WTC11 (cell line): ENCODE results near the gene TBX15. TPM values are rescaled to one million over a fixed set of nuclear protein-coding genes. Genes with fewer than 3 reads are reported as not detected.

Experiments
- ATAC-seq: fragments of 200-7000 bp; cut with Tn5 transposase; 2 replicates; pipeline ENCODE4 v1.10.0; 2021; ENCODE audit warnings: mild to moderate bottlenecking, moderate library complexity
- CTCF ChIA-PET: fragments of 300-600 bp; sonication (Branson Sonifier 250); formaldehyde crosslinking; loops from one replicate; lab custom pipeline; 2021; ENCODE audit warnings: antibody characterized with exemption; lab: Charles Lee
- POLR2A ChIA-PET: fragments of 350-600 bp; sonication (Branson Sonifier 250); formaldehyde crosslinking; loops from one replicate; lab custom pipeline; 2021; ENCODE audit warnings: antibody characterized with exemption; lab: Charles Lee
- DNase-seq: peaks from one replicate; pipeline ENCODE4 v3.0.0; 2021; ENCODE audit warnings: low spot score
- H3K27ac Mint-ChIP-seq: 2 replicates; pipeline ENCODE4 v1.8.0; 2021; ENCODE audit warnings: mixed read lengths
- H3K27me3 Mint-ChIP-seq: 2 replicates; pipeline ENCODE4 v1.8.0; 2021; ENCODE audit warnings: low read depth, mild to moderate bottlenecking, moderate library complexity, mixed read lengths
- H3K36me3 Mint-ChIP-seq: 2 replicates; pipeline ENCODE4 v1.8.0; 2021; ENCODE audit warnings: mixed read lengths
- H3K4me1 Mint-ChIP-seq: 2 replicates; pipeline ENCODE4 v1.8.0; 2022; ENCODE audit warnings: mixed read lengths
- H3K4me3 Mint-ChIP-seq: 2 replicates; pipeline ENCODE4 v1.8.0; 2021; ENCODE audit warnings: mild to moderate bottlenecking, moderate library complexity, mixed read lengths
- H3K9me3 Mint-ChIP-seq: 2 replicates; pipeline ENCODE4 v1.8.0; 2021; ENCODE audit warnings: mixed read lengths
- AR ChIP-seq: fragments of 250-450 bp; sonication (Bioruptor Pico); IDR thresholded peaks from 2 replicates; pipeline ENCODE4 v1.9.0; 2021; ENCODE audit warnings: mild to moderate bottlenecking
- ARID4B ChIP-seq: sonication (generic); formaldehyde crosslinking; IDR thresholded peaks from 2 replicates; pipeline ENCODE4 v1.8.0; 2023; ENCODE audit warnings: missing genetic modification reagents, mild to moderate bottlenecking, borderline replicate concordance
- ATF1 ChIP-seq: sonication (generic); formaldehyde crosslinking; IDR thresholded peaks from 2 replicates; pipeline ENCODE4 v1.8.1; 2023; ENCODE audit warnings: mild to moderate bottlenecking, moderate library complexity, missing genetic modification reagents
- CDX4 ChIP-seq: fragments of 250-450 bp; sonication (Bioruptor Pico); IDR thresholded peaks from 2 replicates; pipeline ENCODE4 v1.9.0; 2021; ENCODE audit warnings: moderate library complexity, mild to moderate bottlenecking, inconsistent platforms, borderline replicate concordance
- CTCF ChIP-seq: fragments of 200-600 bp; IDR thresholded peaks from 2 replicates; pipeline ENCODE4 v1.8.0; 2022; ENCODE audit warnings: antibody characterized with exemption
- EMX1 ChIP-seq: fragments of 250-450 bp; sonication (Bioruptor Pico); IDR thresholded peaks from 2 replicates; pipeline ENCODE4 v1.8.0; 2021; ENCODE audit warnings: mild to moderate bottlenecking
- FOXP4 ChIP-seq: sonication (generic); formaldehyde crosslinking; IDR thresholded peaks from 2 replicates; pipeline ENCODE4 v1.8.0; 2022; ENCODE audit warnings: mild to moderate bottlenecking, missing genetic modification reagents
- GRHL2 ChIP-seq: fragments of 250-450 bp; sonication (Bioruptor Pico); IDR thresholded peaks from 2 replicates; pipeline ENCODE4 v1.8.0; 2022; ENCODE audit warnings: mild to moderate bottlenecking, moderate library complexity; ENCODE audit not compliant: insufficient replicate concordance, severe bottlenecking
- IRF1 ChIP-seq: sonication (generic); formaldehyde crosslinking; IDR thresholded peaks from 2 replicates; pipeline ENCODE4 v1.8.0; 2023; ENCODE audit warnings: missing genetic modification reagents
- JAZF1 ChIP-seq: fragments of 250-450 bp; sonication (Bioruptor Pico); IDR thresholded peaks from 2 replicates; pipeline ENCODE4 v1.9.0; 2021; ENCODE audit warnings: moderate library complexity, mild to moderate bottlenecking, inconsistent platforms
- MLX ChIP-seq: sonication (generic); formaldehyde crosslinking; IDR thresholded peaks from 2 replicates; pipeline ENCODE4 v1.8.1; 2023; ENCODE audit warnings: mild to moderate bottlenecking, missing genetic modification reagents, moderate library complexity
- OVOL2 ChIP-seq: fragments of 250-450 bp; sonication (Bioruptor Pico); IDR thresholded peaks from 2 replicates; pipeline ENCODE4 v1.9.0; 2021; ENCODE audit warnings: mild to moderate bottlenecking, borderline replicate concordance
- SP1 ChIP-seq: sonication (generic); formaldehyde crosslinking; conservative IDR thresholded peaks from 2 replicates; pipeline ENCODE4 v1.8.1; 2022; ENCODE audit warnings: missing genetic modification reagents
- TCF7 ChIP-seq: sonication (generic); formaldehyde crosslinking; IDR thresholded peaks from 2 replicates; pipeline ENCODE4 v1.8.0; 2022; ENCODE audit warnings: mild to moderate bottlenecking, low read depth, missing genetic modification reagents, moderate library complexity
- ZNF138 ChIP-seq: sonication (generic); formaldehyde crosslinking; conservative IDR thresholded peaks from 2 replicates; pipeline ENCODE4 v1.8.1; 2022; ENCODE audit warnings: mild to moderate bottlenecking, moderate library complexity, missing genetic modification reagents
- ZNF219 ChIP-seq: sonication (generic); formaldehyde crosslinking; IDR thresholded peaks from 2 replicates; pipeline ENCODE4 v1.8.0; 2023; ENCODE audit warnings: missing genetic modification reagents, mild to moderate bottlenecking, borderline replicate concordance
- ZNF263 ChIP-seq: sonication (generic); formaldehyde crosslinking; IDR thresholded peaks from 2 replicates; pipeline ENCODE4 v1.8.1; 2022; ENCODE audit warnings: low read depth, mild to moderate bottlenecking, moderate library complexity, missing genetic modification reagents
- ZNF423 ChIP-seq: fragments of 250-450 bp; sonication (Bioruptor Pico); IDR thresholded peaks from 2 replicates; pipeline ENCODE4 v2.1.2; 2022; ENCODE audit warnings: mild to moderate bottlenecking, moderate library complexity
- total RNA-seq: library from RNA; stranded (reverse); gene quantifications from 3 replicates; pipeline ENCODE4 v1.2.3, GENCODE V29; 2021

The TBX15 gene
- total RNA-seq, 1 experiment from 2014 or later = 0.11 TPM

- H3K4me1 Mint-ChIP-seq = no peaks in the 10 kb centered on the region
- POLR2A ChIA-PET = no interaction called here
- TF ChIP-seq ATF1 (CRISPR knock-in tag) = no peak
- no peak for TF ChIP-seq OVOL2 (CRISPR knock-in tag)
- TF ChIP-seq EMX1 (CRISPR knock-in tag) = no peak
- no peak for TF ChIP-seq AR (CRISPR knock-in tag)
- TF ChIP-seq ZNF138 = no peak
- TF ChIP-seq GRHL2 (CRISPR knock-in tag) = no peak
- no peak for TF ChIP-seq IRF1 (CRISPR knock-in tag)
- no peak for TF ChIP-seq CTCF
- no peak for TF ChIP-seq ZNF219 (CRISPR knock-in tag)
- no peak for TF ChIP-seq SP1 (CRISPR knock-in tag)
- no peak for TF ChIP-seq ZNF263 (CRISPR knock-in tag)
- no peak for TF ChIP-seq TCF7 (CRISPR knock-in tag)
- no peak for TF ChIP-seq MLX
- no peak for TF ChIP-seq ARID4B (CRISPR knock-in tag)
- TF ChIP-seq ZNF423 (CRISPR knock-in tag) = no peak
- no peak for TF ChIP-seq JAZF1 (CRISPR knock-in tag)
- TF ChIP-seq CDX4 (CRISPR knock-in tag) = no peak
- TF ChIP-seq FOXP4 = no peak
- TF ChIP-seq, all 79 proteins: peak for 0
- CTCF ChIA-PET = no interaction called here
- H3K36me3 Mint-ChIP-seq = no peaks in the 10 kb centered on the region
- no peak for ATAC-seq
- no peak overlapping the region for H3K4me3 Mint-ChIP-seq
- no peak overlapping the region for H3K27ac Mint-ChIP-seq
- H3K9me3 Mint-ChIP-seq = no peaks in the 10 kb centered on the region
- no peak for DNase-seq
- H3K27me3 Mint-ChIP-seq = no peaks in the 10 kb centered on the region
Observed at GRCh38 chr1:119034359-119034758, 46.2 kb upstream of the TBX15 start.
